Lower leg skin (tissue), 3 donors: ENCODE measurements around the gene PREX1.

Experiments
- CTCF ChIP-seq, 3 donors: fragments of 450-650 bp; IDR thresholded peaks; one replicate each; pipeline ENCODE4 v1.5.1; 2016; ENCODE audit warnings: antibody characterized with exemption in 3 of 3, mild to moderate bottlenecking in 3 of 3, moderate library complexity in 2 of 3
- POLR2A ChIP-seq, 2 donors: fragments of 450-650 bp; IDR thresholded peaks; one replicate each; pipeline ENCODE4 v1.6.1; 2016 to 2017; ENCODE audit warnings: antibody characterized with exemption in 2 of 2, mild to moderate bottlenecking in 1 of 2, moderate library complexity in 1 of 2

- no peak for TF ChIP-seq CTCF (IDR thresholded peaks at IDR 0.05)
- TF ChIP-seq POLR2A (IDR thresholded peaks at IDR 0.05), result no peak
These were observed 1.1 kb upstream of the PREX1 start for GRCh38 chr20:48828734-48829460.
